IMR-90 (cell line): ENCODE data around the gene UGT1A4. TPM values are rescaled to one million over a fixed set of nuclear protein-coding genes. Genes with fewer than 3 reads are reported as not detected.

Experiments
- ATAC-seq: fragments of 200-7000 bp; cut with Tn5 transposase; 2 replicates; pipeline ENCODE4 v1.9.1; 2020; ENCODE audit warnings: low read depth, mild to moderate bottlenecking, moderate library complexity
- BruUV-seq: library from RNA; stranded (reverse); fragments of 400-500 nt; replicated peaks from 2 replicates; lab custom pipeline; 2021; lab: Mats Ljungman, UMichigan
- CTCF ChIA-PET: fragments of 300-600 bp; formaldehyde crosslinking; extraction: SDS; loops from one replicate; lab custom pipeline; 2021; ENCODE audit warnings: antibody characterized with exemption; lab: Yijun Ruan, JAX
- POLR2A ChIA-PET: fragments of 300-600 bp; sonication (Branson Sonifier 250); formaldehyde crosslinking; loops from one replicate; lab custom pipeline; 2022; ENCODE audit warnings: antibody characterized with exemption; ENCODE audit not compliant: unreplicated experiment; lab: Charles Lee
- DNase-seq: peaks from one replicate; pipeline ENCODE4 v3.0.0; 2013
- H2AFZ ChIP-seq: replicated peaks from 2 replicates; pipeline ENCODE3; 2013; ENCODE audit warnings: low read length, mild to moderate bottlenecking; ENCODE audit not compliant: poor library complexity
- H2AK5ac ChIP-seq: 2 replicates; pipeline ENCODE4 v1.6.1; 2013; ENCODE audit warnings: low read depth, low read length, inconsistent platforms
- H2AK9ac ChIP-seq: replicated peaks from 2 replicates; pipeline ENCODE3; 2013; ENCODE audit warnings: mild to moderate bottlenecking, low read depth, low read length, moderate library complexity; ENCODE audit not compliant: poor library complexity
- H2BK120ac ChIP-seq: 2 replicates; pipeline ENCODE4 v1.6.1; 2013; ENCODE audit warnings: low read depth, low read length, inconsistent platforms
- H2BK15ac ChIP-seq: 3 replicates; pipeline ENCODE4 v1.6.1; 2013; ENCODE audit warnings: low read depth, low read length, inconsistent platforms
- H2BK20ac ChIP-seq: 2 replicates; pipeline ENCODE4 v1.6.1; 2013; ENCODE audit warnings: low read depth, mild to moderate bottlenecking, inconsistent platforms, low read length, moderate library complexity
- H2BK5ac ChIP-seq: 2 replicates; pipeline ENCODE4 v1.6.1; 2013; ENCODE audit warnings: mild to moderate bottlenecking, low read depth, low read length, inconsistent platforms; ENCODE audit not compliant: poor library complexity, severe bottlenecking
- H3K14ac ChIP-seq: replicated peaks from 2 replicates; pipeline ENCODE4 v1.6.1; 2013; ENCODE audit warnings: low read depth, low read length, inconsistent platforms
- H3K18ac ChIP-seq: 2 replicates; pipeline ENCODE4 v1.6.1; 2013; ENCODE audit warnings: low read depth, low read length, control low read depth
- H3K23ac ChIP-seq: 2 replicates; pipeline ENCODE4 v1.6.1; 2013; ENCODE audit warnings: low read depth, low read length, inconsistent platforms
- H3K27ac ChIP-seq: 2 replicates; pipeline ENCODE4 v1.5.1; 2013; ENCODE audit warnings: mild to moderate bottlenecking, control low read depth, low read length; ENCODE audit not compliant: insufficient read depth
- H3K27me3 ChIP-seq: 2 replicates; pipeline ENCODE4 v1.6.1; 2013; ENCODE audit warnings: low read length; ENCODE audit not compliant: control insufficient read depth, insufficient read depth
- H3K36me3 ChIP-seq: 2 replicates; pipeline ENCODE4 v1.6.1; 2013; ENCODE audit warnings: low read length, mixed read lengths; ENCODE audit not compliant: control insufficient read depth, insufficient read depth
- H3K4ac ChIP-seq: 2 replicates; pipeline ENCODE4 v1.6.1; 2013; ENCODE audit warnings: low read depth, low read length, inconsistent platforms
- H3K4me1 ChIP-seq: 2 replicates; pipeline ENCODE4 v1.6.1; 2013; ENCODE audit warnings: low read length, mixed read lengths; ENCODE audit not compliant: control insufficient read depth, insufficient read depth
- H3K4me2 ChIP-seq: 2 replicates; pipeline ENCODE4 v1.6.1; 2013; ENCODE audit warnings: low read depth, mild to moderate bottlenecking, control low read depth, low read length, moderate library complexity
- H3K4me3 ChIP-seq: 2 replicates; pipeline ENCODE4 v1.5.1; 2013; ENCODE audit warnings: low read depth, mild to moderate bottlenecking, control low read depth, low read length, moderate library complexity; ENCODE audit not compliant: insufficient read depth
- H3K56ac ChIP-seq: 2 replicates; pipeline ENCODE4 v1.6.1; 2013; ENCODE audit warnings: low read length, inconsistent platforms; ENCODE audit not compliant: insufficient read depth; ENCODE audit errors: extremely low read depth
- H3K79me1 ChIP-seq, 2 experiments: 2 replicates each; pipeline ENCODE4 v1.6.1; 2013; ENCODE audit warnings: low read length in 2 of 2, inconsistent platforms in 1 of 2, low read depth in 1 of 2
- H3K9ac ChIP-seq: 2 replicates; pipeline ENCODE4 v1.6.1; 2013; ENCODE audit warnings: low read depth, low read length, control low read depth
- H3K9me1 ChIP-seq: 2 replicates; pipeline ENCODE4 v1.6.1; 2013; ENCODE audit warnings: low read length, inconsistent platforms; ENCODE audit not compliant: insufficient read depth
- H3K9me3 ChIP-seq: 2 replicates; pipeline ENCODE4 v1.6.1; 2013; ENCODE audit warnings: low read length; ENCODE audit not compliant: control insufficient read depth, insufficient read depth
- H4K20me1 ChIP-seq: 2 replicates; pipeline ENCODE4 v1.6.1; 2013; ENCODE audit warnings: low read length, inconsistent platforms; ENCODE audit not compliant: insufficient read depth
- H4K5ac ChIP-seq: 2 replicates; pipeline ENCODE4 v1.6.1; 2013; ENCODE audit warnings: mild to moderate bottlenecking, low read depth, low read length, control low read depth
- H4K8ac ChIP-seq, 2 experiments: 2 replicates each; pipeline ENCODE4 v1.6.1; 2013; ENCODE audit warnings: low read depth in 2 of 2, low read length in 2 of 2, control low read depth in 1 of 2, inconsistent platforms in 1 of 2
- H4K91ac ChIP-seq: 2 replicates; pipeline ENCODE4 v1.6.1; 2013; ENCODE audit warnings: low read depth, low read length, inconsistent platforms; ENCODE audit not compliant: insufficient read depth
- BHLHE40 ChIP-seq: fragments of 150-350 bp; IDR thresholded peaks from 2 replicates; pipeline ENCODE4 v1.6.1; 2016; ENCODE audit warnings: mild to moderate bottlenecking, low read depth, low read length
- ELK1 ChIP-seq: fragments of 150-350 bp; IDR thresholded peaks from 2 replicates; pipeline ENCODE4 v1.6.1; 2016; ENCODE audit warnings: low read depth, mild to moderate bottlenecking, low read length, moderate library complexity, borderline replicate concordance
- MAZ ChIP-seq: IDR thresholded peaks from 2 replicates; pipeline ENCODE4 v1.6.1; 2012; ENCODE audit warnings: low read depth, mild to moderate bottlenecking, low read length, improper control_type of control experiment, moderate library complexity, borderline replicate concordance
- POLR2A ChIP-seq: IDR thresholded peaks from 2 replicates; pipeline ENCODE4 v1.6.1; 2012; ENCODE audit warnings: mild to moderate bottlenecking, low read depth, low read length
- WGBS, 2 experiments: methylation state at CpG; one replicate each; pipeline versions ENCODE4 v1.1.5 to v1.1.7; 2013; ENCODE audit warnings: missing lambda C conversion rate in 2 of 2; ENCODE audit not compliant: insufficient read length in 1 of 2; ENCODE audit errors: extremely low coverage in 2 of 2; 5-methylcytosine and 5-hydroxymethylcytosine counted together
- dilution Hi-C: fragments of 300-500 bp; cut with HindIII; formaldehyde crosslinking; loops from one replicate; pipeline ENCODE4 v1.14.3; 2018; ENCODE audit warnings: low sequenced_read_pairs; ENCODE audit not compliant: unreplicated experiment
- in situ Hi-C: fragments of 300-500 bp; cut with MboI; formaldehyde crosslinking; loops from 3 replicates; pipeline ENCODE4 v1.14.3; 2019; ENCODE audit warnings: low sequenced_read_pairs, inconsistent platforms, mixed read lengths
- intact Hi-C: fragments of 100-400 bp; cut with micrococcal nuclease; formaldehyde crosslinking; loops from 2 replicates; pipeline ENCODE4 v1.10.0; 2022
- polyA plus RNA-seq, 3 experiments: library from polyadenylated mRNA; depleted of rRNA; stranded (reverse); fragments of >200 nt; gene quantifications; 2 replicates each; pipeline ENCODE4 v1.2.3, GENCODE V29; 2012; ENCODE audit warnings: low replicate concordance in 1 of 3
- total RNA-seq: library from RNA; depleted of rRNA; stranded (reverse); fragments of >200 nt; gene quantifications from 2 replicates; pipeline ENCODE4 v1.2.3, GENCODE V29; 2012

The UGT1A4 gene
- total and polyA plus RNA-seq, 2 of the 4 experiments (the other 2 are of a cell fraction), result not detected

- TF ChIP-seq POLR2A (no peak), BHLHE40 (no peak), MAZ (no peak), ELK1 (no peak)
- 73% methylated on average over 6 of the region's 7 CpGs; no CpG with 5 or more reads in 1 of the 2 experiments for WGBS, 2 experiments
- no peaks in the 10 kb centered on the region for H3K79me1 ChIP-seq
- DNase-seq (no peak), ATAC-seq (no peak)
- H4K91ac ChIP-seq, result no peak overlapping the region
- H2BK15ac ChIP-seq, result no peak overlapping the region
- H3K9me1 ChIP-seq, result no peaks in the 10 kb centered on the region
- H3K14ac ChIP-seq, result no peak overlapping the region
- peak overlapping the region; percentile 4 for H2AFZ ChIP-seq
- H3K4me2 ChIP-seq, result no peak overlapping the region
- H3K4me3 ChIP-seq, result no peak overlapping the region
- dilution Hi-C loops (no loop called here), intact Hi-C loops (no loop called here), in situ Hi-C loops (no loop called here)
- no peak overlapping the region for H3K9ac ChIP-seq
- no peak overlapping the region for H3K18ac ChIP-seq
- H3K36me3 ChIP-seq, result no peaks in the 10 kb centered on the region
- H2AK5ac ChIP-seq, result no peak overlapping the region
- no peaks in the 10 kb centered on the region for H4K20me1 ChIP-seq
- no TSS peak for BruUV-seq
- no peak overlapping the region for H2AK9ac ChIP-seq
- H4K5ac ChIP-seq, result no peak overlapping the region
- no peak overlapping the region for H3K56ac ChIP-seq
- H3K9me3 ChIP-seq, result no peaks in the 10 kb centered on the region
- no peak overlapping the region for H4K8ac ChIP-seq
- no peak overlapping the region for H2BK120ac ChIP-seq
- POLR2A ChIA-PET, result no interaction called here
- no peak overlapping the region for H3K4ac ChIP-seq
- H2BK5ac ChIP-seq, result no peak overlapping the region
- CTCF ChIA-PET, result no interaction called here
- H2BK20ac ChIP-seq, result no peak overlapping the region
- H3K27me3 ChIP-seq, result peaks cover 3% of the 10 kb centered on the region
- H3K27ac ChIP-seq, result no peak overlapping the region
- no peak overlapping the region for H3K23ac ChIP-seq
- H3K4me1 ChIP-seq, result no peaks in the 10 kb centered on the region
Observed at GRCh38 chr2:233789554-233789953, 71.0 kb downstream of the UGT1A4 start.
